ENCODE data around the gene CDH7. TPM values are rescaled to one million over a fixed set of nuclear protein-coding genes. Genes with fewer than 3 reads are reported as not detected.
A peak's percentile ranks its signal among the peaks of the same experiment; 100 is the strongest.

Gene CDH7
- total RNA-seq, 1 experiment from 2014 or later, result not detected

DNA sequence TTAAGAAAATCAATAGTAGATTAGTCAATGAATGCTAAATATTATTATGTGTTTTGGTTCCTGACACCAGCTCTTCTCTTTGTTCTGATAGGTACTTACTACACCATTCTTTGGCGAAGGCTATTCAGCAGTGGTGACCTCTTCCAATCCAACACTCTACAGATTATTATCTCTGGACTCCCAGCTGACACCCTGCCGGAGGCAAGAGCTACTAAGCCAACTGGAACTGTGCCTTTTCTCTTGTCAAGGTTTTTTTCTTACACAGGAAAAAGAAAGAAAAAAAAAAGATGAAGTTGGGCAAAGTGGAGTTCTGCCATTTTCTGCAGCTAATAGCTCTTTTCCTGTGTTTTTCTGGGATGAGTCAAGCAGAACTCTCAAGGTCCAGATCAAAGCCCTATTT, 11.7 kb downstream of the CDH7 start:
- in situ Hi-C loops (cut with HindIII; ENCODE audit: low sequenced_read_pairs), result no loop called here
- peak; percentile 73 for DNase-seq (ENCODE audit: low spot score)

DNA sequence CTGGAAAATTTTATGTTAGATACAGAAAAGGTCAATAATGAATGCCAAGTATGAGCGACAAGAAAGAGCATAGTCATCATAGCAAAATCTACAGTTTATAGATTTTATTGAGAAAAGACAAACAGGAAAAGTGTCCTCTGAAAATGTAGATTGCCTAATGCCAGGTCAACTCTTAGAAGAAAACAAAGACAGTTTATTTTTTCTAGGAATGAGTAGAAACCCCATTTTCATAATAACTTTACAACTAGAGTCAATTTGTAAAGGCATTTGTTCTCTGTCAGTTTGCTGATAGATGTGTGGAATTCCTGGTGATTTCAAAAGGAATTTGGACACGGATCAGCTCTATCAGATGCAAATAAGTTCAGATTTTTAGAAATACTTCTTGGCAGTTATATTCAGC, 16.6 kb downstream of the CDH7 start:
- no peak for DNase-seq (ENCODE audit: low spot score)
- in situ Hi-C loops (cut with HindIII; ENCODE audit: low sequenced_read_pairs), result no loop called here

DNA sequence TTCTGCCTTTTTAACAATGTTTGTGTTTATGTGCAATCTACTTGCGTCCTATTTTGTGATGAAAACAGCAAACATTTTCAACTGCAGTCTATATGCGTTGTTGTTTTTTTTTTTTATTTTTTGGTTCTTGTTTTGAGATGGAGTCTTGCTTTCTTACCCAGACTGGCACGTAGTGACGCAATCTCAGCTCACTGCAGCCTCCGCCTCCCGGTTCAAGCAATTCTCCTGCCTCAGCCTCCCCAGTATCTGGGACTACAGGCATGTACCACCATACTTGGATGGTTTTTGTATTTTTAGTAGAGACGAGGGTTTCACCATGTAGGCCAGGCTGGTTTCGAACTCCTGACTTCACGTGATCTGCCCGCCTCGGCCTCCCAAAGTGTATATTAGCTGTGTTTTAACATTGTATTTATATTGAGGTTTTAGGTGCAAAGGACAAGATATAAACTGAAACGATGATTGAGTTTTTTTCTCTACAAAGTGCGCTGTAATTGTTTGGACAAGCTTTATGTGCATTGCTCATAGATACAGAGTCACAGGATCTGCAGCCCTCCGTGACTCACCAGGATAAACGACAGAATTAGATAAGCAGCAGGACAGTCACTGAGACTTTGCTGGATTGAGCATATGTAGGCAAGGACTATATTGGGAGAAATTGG, 17.4 kb downstream of the CDH7 start:
- DNase-seq (ENCODE audit: low spot score), result no peak
- in situ Hi-C loops (cut with HindIII; ENCODE audit: low sequenced_read_pairs), result no loop called here

DNA sequence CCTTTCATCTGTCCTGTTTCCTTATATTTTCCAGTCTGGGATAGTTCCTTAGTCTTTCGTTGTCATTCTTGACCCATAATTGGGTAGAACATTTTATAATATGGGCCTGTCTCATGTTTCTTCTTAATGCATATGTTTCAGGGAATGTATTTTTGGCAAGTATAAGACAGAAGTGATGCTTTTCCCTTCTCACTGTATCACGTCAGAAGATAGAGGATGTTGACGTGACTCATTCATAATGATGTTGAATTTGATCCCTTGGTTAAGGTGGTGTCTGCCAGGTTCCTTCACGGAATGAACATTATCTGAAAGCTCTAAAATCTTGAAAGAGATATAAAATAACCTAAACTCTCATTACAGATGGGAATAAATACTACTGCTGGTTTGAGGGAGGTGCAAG, 18.8 kb downstream of the CDH7 start:
- in situ Hi-C loops (cut with HindIII; ENCODE audit: low sequenced_read_pairs), result no loop called here
- no peak for DNase-seq (ENCODE audit: low spot score)

DNA sequence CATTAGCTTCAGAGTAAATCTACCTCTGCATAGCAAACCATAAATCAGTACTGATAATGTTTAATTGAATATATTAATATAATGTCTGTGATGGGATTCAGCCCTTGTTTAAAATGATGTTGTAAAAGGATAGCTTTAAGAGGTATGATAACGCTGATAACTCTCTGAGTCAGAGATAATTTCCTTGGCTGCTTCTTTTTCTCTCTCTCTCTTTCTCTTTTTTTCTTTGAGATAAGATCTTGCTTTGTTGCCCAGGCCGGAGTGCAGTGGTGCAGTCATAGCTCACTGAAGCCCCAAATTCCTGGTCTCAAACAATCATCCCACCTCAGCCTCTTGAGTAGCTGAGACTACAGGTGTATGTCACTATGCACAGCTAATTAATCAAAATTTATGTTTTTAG, 35.7 kb downstream of the CDH7 start:
- in situ Hi-C loops (cut with HindIII; ENCODE audit: low sequenced_read_pairs), result no loop called here

DNA sequence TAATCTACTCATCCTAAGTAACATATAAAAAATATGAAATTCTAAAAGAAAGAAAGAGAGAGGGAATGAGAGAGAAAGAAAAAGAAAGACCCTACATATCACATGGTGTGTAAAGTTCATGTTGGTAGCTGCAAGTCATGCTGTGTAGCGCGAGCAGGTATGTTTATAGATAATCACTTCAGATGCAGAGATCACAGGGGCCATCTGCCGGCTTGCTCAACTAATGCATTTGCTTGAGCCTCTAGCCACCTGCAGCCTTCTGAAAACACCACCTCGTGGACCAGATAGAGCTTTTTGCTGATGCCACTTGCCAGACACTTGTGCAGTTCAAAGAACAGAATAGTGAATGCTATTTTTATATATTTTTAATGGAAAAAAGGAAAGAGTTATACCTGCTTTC, 37.6 kb downstream of the CDH7 start:
- in situ Hi-C loops (cut with HindIII; ENCODE audit: low sequenced_read_pairs), result no loop called here
- DNase-seq (ENCODE audit: low spot score), result peak; percentile 87

More for the DNA sequence above, 35.7 kb downstream of the CDH7 start:
- DNase-seq (ENCODE audit: low spot score), result no peak

DNA sequence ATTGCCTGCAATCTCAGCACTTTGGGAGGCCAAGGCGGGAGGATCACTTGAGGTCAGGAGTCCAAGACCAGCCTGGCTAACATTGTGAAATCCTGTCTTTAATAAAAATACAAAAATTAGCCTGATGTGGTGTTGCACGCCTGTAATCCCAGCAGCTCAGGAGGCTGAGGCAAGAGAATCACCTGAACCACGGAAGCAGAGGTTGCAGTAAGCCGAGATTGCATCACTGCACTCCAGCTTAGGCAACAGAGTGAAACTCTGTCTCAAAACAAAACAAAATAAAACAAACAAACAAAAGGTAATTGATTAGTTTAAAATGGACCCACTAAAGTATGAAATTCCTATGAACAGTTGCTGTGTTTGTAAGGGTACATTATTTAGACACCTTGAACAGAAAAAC, 39.8 kb downstream of the CDH7 start:
- in situ Hi-C loops (cut with HindIII; ENCODE audit: low sequenced_read_pairs), result no loop called here
- no peak for DNase-seq (ENCODE audit: low spot score)

DNA sequence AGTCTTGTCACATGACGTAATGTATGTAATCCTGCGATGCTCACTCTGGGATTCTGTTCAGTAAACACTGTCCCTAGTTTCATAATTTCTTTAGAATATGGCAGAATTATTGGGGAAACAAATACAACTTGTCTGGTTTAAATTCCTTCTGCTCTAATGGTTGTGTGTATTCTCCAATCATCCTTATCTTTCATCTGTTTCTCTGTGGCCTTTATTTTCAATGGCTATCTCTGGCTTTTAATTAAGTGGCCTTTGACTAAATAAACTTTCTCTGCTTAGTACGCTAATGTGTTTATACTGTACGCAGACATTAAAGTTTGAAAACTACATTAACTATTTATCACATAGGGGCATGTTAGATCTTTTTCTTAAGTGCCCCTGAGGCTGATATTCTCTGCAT, 40.9 kb downstream of the CDH7 start:
- no peak for DNase-seq (ENCODE audit: low spot score)
- in situ Hi-C loops (cut with HindIII; ENCODE audit: low sequenced_read_pairs), result no loop called here

DNA sequence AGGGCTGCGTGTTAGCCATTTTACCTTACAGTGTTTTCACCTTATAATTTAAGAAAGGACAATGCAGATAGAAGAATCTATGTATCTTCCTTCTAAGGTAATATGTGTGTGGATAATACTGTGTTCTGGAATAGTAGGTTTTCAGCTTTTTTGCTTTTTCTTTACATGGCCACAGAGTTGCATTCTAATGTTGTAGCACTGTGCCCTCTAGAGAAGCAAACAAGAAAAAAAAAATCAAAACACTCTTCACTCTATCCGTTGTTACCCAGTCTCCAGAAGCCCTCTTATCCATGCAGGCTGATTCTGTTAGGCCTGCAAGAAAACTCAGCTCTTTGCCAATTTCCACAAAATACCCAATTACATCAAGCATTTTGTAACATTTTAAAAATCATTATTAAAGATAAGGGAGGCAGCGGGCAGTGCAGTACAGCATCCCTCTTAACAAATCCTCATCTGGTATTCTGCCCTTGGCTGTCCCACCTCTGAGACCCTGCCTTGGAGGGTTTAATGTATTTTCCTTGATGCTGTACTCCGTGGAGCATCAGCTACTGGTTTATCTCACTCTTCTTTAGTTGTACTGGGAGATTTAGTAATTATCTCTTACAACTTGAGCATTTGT, 41.8 kb downstream of the CDH7 start:
- no peak for DNase-seq (ENCODE audit: low spot score)
- in situ Hi-C loops (cut with HindIII; ENCODE audit: low sequenced_read_pairs), result no loop called here

DNA sequence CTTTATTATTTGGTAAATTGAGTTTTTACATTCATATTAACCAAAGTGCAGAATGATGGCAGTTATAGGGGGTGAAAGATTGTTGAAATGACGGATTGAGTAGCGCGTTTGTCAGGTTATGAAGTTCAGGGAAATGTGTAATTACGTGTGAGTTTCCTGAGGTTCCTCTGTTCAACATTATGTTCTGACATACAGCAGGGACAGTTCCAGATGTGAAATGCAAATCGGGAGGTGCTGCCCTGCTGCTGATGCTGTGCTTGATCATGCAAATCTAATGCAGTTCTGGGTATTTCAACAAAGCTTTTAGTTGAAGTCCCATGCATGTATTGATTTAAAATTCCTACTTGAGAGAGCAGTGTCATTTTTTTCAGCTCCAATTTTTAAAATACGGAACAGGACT, 57.9 kb downstream of the CDH7 start:
- DNase-seq (ENCODE audit: low spot score), result no peak
- in situ Hi-C loops (cut with HindIII; ENCODE audit: low sequenced_read_pairs), result no loop called here

DNA sequence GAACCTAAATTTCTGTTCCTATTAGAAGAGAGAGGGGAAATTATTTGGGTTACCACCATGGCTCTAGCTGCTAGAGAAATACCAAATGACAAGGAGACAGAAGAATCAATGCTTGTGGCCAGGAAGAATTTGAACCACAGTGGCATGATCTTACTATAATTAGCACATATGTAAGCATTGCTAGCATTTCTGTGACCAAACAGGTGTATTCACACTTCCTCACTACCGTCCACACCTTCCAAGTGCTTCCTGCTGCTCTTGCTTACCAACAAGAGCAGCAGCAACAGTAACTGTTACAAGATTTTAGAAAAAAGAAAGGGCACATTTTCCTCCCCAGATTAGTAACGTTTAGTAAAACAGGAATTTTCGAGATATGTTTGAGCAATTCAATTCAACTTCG, 60.5 kb downstream of the CDH7 start:
- no peak for DNase-seq (ENCODE audit: low spot score)
- in situ Hi-C loops (cut with HindIII; ENCODE audit: low sequenced_read_pairs), result no loop called here

DNA sequence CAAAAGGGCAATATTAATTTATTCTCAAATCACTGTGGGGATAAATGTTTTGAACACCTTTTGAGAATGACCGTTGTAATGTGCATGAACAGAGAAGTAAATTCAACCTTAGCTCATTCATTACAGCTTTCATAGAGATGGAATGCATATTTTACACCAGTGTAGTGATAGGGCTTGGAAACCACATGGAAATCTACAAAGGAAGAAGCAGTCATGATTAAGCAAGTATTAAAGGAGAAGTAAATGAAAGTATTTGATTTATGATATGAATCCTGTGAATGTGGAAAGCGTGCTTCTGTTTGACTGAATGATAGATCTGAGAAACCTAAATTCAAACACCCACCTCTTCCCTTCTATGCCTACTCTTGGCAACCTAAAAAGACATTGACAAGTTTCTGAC, 64.7 kb downstream of the CDH7 start:
- in situ Hi-C loops (cut with HindIII; ENCODE audit: low sequenced_read_pairs), result no loop called here
- DNase-seq (ENCODE audit: low spot score), result no peak

DNA sequence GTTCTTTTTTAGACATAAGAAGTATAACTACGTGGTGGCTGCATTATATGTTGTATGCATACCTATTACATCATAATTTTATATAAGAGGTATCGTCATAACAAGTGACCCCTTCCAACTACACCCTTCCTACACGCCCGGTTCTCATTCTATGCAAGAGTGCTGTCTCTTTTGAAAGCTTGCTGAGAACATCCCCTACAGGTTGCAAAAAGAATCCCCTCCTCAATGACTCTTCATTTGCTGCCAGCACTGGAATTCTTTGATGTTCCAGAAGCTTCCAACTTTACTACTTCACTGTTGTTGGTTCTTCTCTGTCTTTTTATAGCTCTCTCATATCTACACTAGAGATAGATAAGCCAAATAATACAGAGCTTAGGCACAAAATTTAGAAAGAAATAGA, 66.4 kb downstream of the CDH7 start:
- in situ Hi-C loops (cut with HindIII; ENCODE audit: low sequenced_read_pairs), result no loop called here

DNA sequence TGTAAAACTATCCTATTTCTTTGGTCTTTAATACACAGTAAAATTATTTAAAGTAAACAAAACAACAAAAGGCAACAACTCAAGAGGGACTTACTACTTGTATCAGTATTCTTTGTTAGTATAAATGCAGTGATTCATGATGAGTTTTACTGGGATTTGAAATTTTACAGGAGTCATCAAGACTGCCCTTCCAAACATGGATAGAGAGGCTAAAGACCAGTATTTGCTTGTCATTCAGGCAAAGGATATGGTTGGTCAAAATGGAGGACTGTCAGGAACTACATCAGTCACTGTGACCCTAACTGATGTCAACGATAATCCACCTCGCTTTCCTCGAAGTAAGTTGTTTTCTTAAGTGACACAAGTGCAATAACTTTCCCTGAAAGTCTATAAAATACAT, 71.1 kb downstream of the CDH7 start:
- in situ Hi-C loops (cut with HindIII; ENCODE audit: low sequenced_read_pairs), result no loop called here

More for the DNA sequence above, 66.4 kb downstream of the CDH7 start:
- DNase-seq (ENCODE audit: low spot score), result no peak

DNA sequence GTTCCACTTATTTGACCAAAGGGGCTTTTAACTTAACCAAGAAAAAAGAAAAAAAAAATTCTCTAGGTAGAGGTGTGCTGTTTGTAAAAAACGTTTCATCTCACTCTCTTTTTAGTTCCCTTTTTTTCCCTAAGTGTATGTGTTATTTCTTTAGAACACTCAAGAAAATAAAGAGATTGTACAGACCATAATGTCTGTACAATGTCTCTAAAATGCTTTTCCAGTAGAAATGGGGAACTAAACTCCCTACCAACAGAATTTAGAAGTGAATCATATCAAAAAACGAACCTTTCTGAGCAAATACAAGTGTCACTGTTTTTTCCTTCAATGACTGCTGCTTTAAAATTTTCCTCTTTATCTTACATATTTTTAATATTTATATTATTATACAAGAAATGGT, 72.0 kb downstream of the CDH7 start:
- in situ Hi-C loops (cut with HindIII; ENCODE audit: low sequenced_read_pairs), result no loop called here

More for the DNA sequence above, 71.1 kb downstream of the CDH7 start:
- DNase-seq (ENCODE audit: low spot score), result no peak

DNA sequence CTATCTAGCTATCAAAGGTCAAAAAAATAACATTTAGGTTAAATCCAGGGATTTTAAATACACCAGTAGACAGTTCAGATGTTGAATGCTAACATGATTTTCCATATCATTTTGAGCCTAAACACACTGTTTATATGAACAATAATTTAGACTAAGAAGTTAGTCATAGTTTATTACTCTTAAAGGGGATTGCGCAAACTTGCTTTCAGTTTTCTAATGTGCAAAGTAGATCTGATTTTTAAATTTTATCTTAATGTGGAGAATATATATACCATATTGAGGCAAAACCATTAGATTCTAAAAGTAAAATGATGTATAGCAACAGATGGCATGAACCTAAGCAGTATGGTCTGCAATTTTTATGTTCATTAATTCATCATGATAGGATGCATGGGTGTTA, 76.6 kb downstream of the CDH7 start:
- DNase-seq (ENCODE audit: low spot score), result no peak
- in situ Hi-C loops (cut with HindIII; ENCODE audit: low sequenced_read_pairs), result no loop called here

More for the DNA sequence above, 72.0 kb downstream of the CDH7 start:
- DNase-seq (ENCODE audit: low spot score), result no peak

DNA sequence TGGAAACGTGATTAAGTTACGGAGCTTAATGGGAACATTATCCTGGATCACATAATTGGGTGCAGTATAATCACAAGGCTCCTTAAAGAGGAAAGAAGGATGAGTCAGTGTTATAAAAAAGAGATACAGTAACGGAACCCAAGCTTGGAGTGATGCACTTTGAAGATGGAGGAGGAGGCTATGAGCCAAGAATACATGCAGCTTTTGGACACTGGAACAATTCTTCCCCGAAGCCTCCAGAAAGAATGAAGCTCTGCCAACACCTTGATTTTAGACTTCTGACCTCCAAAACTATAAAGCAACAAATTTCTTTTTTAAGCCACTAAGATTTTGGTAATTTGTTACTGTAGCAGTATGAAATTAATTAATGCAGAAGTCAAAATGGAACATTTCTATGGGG, 85.1 kb downstream of the CDH7 start:
- in situ Hi-C loops (cut with HindIII; ENCODE audit: low sequenced_read_pairs), result no loop called here
- no peak for DNase-seq (ENCODE audit: low spot score)

DNA sequence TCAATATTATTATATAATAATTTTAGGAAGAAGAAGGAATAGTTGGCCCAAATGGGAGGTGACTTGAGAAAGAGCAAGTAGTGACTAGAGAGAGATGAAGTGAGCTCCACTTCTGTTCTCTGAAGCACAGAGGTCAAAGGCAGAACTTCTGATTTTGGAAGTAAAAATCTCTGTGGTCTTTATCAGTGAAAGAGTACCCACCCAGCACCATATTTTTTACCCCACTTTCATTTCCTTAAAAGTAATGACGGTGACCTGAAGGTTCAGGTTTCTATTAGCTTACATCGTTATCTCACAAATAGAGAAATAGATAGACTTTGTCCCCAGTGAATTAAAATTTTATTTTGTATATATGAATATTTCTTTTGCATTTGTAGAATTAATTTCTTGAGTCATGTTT, 95.3 kb downstream of the CDH7 start:
- in situ Hi-C loops (cut with HindIII; ENCODE audit: low sequenced_read_pairs), result no loop called here
- DNase-seq (ENCODE audit: low spot score), result no peak

DNA sequence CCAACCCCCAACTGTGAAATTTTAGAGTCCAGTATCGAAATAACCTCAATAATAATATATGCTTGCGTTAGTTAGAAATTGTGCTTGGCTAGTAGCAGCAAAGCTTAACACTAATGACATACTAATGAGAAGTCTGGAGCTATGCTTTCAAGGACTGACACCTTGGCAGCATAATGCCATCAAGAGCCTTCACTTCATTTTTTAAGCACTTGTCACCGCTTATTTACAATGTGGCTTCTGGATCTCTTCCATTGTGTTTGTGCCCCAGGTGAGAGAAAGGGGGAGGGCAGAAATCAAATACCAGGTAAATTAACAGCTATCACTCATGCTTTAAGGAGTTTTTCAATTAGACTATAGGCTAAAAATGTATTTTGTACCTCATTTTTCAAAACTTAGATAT, 101.5 kb downstream of the CDH7 start:
- in situ Hi-C loops (cut with HindIII; ENCODE audit: low sequenced_read_pairs), result no loop called here
- peak; percentile 15 for DNase-seq (ENCODE audit: low spot score)

DNA sequence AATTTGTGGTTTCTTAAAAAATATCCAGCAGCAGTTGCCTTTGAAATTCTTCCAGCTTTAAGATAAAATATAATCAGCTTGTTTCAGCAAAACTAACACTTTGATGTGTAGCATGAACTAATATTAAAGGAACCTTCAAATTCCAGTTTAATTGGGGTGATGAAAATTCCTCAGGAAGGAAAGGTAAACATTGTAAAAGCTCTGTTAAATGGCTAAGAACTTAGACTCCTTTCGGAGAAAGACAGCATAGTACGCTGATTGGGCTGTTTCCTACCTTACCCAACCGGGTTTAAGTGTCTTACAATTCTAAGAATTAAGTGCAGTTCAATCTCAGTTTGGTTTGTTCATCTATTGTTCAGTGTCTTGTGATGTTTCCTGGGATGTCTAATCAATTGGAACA, 108.3 kb downstream of the CDH7 start:
- in situ Hi-C loops (cut with HindIII; ENCODE audit: low sequenced_read_pairs), result no loop called here

DNA sequence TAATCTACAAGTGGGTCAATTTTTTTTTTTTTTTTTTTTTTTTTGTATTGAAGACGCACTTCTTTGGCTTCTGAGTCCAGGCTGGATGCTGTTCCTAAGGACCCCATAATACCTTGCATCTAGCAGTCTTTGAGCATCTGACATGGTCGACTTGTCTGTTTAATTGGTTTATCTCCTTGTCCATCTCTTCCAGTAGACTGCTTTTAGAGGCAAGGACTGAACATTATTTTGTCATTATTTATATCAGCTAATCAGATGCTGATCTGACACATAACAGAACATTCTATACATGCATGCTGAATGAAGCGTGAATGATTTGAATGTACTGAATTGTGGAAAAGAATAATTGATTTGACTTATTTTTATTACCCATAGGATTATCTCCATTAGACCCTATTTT, 118.7 kb downstream of the CDH7 start:
- in situ Hi-C loops (cut with HindIII; ENCODE audit: low sequenced_read_pairs), result no loop called here
- DNase-seq (ENCODE audit: low spot score), result no peak

More for the DNA sequence above, 108.3 kb downstream of the CDH7 start:
- DNase-seq (ENCODE audit: low spot score), result no peak
